ENCODE results near the gene SIX1.

Gene SIX1

GRCh38 chr14:60655119-60655897, 6.0 kb upstream of the SIX1 start:
- no peak for DNase-seq (ENCODE audit: low spot score)

- no peak for DNase-seq (ENCODE audit: low spot score)
These were observed 5.1 kb upstream of the SIX1 start for GRCh38 chr14:60654334-60654821.

- no peak for DNase-seq (ENCODE audit: low spot score)
These were observed 4.5 kb upstream of the SIX1 start for GRCh38 chr14:60653701-60654161.

- DNase-seq (ENCODE audit: low spot score), result no peak
These were observed 3.7 kb upstream of the SIX1 start for GRCh38 chr14:60652674-60653651.

GRCh38 chr14:60651796-60652673, 2.8 kb upstream of the SIX1 start:
- DNase-seq (ENCODE audit: low spot score), result peak; percentile 30

- DNase-seq (ENCODE audit: low spot score), result no peak
These were observed 2.0 kb upstream of the SIX1 start for GRCh38 chr14:60651086-60651795.

- DNase-seq (ENCODE audit: low spot score), result no peak
These were observed 1.2 kb upstream of the SIX1 start for GRCh38 chr14:60650373-60650961.

- no peak for DNase-seq (ENCODE audit: low spot score)
These were observed 647 bp upstream of the SIX1 start for GRCh38 chr14:60649875-60650372.

- DNase-seq (ENCODE audit: low spot score), result peak; percentile 25
These were observed 886 bp downstream of the SIX1 start for GRCh38 chr14:60648249-60648933.

GRCh38 chr14:60647837-60648248, 1.4 kb downstream of the SIX1 start:
- no peak for DNase-seq (ENCODE audit: low spot score)

- peak; percentile 55 for DNase-seq (ENCODE audit: low spot score)
These were observed 2.0 kb downstream of the SIX1 start for GRCh38 chr14:60647081-60647836.

- no peak for DNase-seq (ENCODE audit: low spot score)
These were observed 3.0 kb downstream of the SIX1 start for GRCh38 chr14:60646226-60646818.

- DNase-seq (ENCODE audit: low spot score), result no peak
These were observed 4.0 kb downstream of the SIX1 start for GRCh38 chr14:60645126-60645741.

- DNase-seq (ENCODE audit: low spot score), result no peak
These were observed 4.6 kb downstream of the SIX1 start for GRCh38 chr14:60644666-60645065.

- no peak for DNase-seq (ENCODE audit: low spot score)
These were observed 5.6 kb downstream of the SIX1 start for GRCh38 chr14:60643463-60644314.

- DNase-seq (ENCODE audit: low spot score), result no peak
These were observed 6.2 kb downstream of the SIX1 start for GRCh38 chr14:60643141-60643462.

Measured in kidney tubule cell (primary cell).